Astrocyte of the spinal cord (primary cell): ENCODE data around the gene PRSS38.

Source experiments
- DNase-seq: peaks from one replicate; pipeline ENCODE4 v3.0.0; 2011; ENCODE audit warnings: low read depth, low spot score
- H3K4me3 ChIP-seq: 2 replicates; pipeline ENCODE4 v1.5.1; 2011; ENCODE audit warnings: low read depth, mild to moderate bottlenecking, low read length, moderate library complexity
- in situ Hi-C: cut with HindIII; loops from 2 replicates; pipeline ENCODE4 v1.10.0; 2017; ENCODE audit warnings: low sequenced_read_pairs
- TF ChIP-seq, protein P1 (sequence below): IDR thresholded peaks from 2 replicates; pipeline ENCODE4 v1.5.1; 2012; ENCODE audit warnings: low read depth, mild to moderate bottlenecking, low read length, inconsistent platforms

Gene PRSS38

GRCh38 chr1:227886993-227887696 lies 71.7 kb downstream of the PRSS38 start:
- DNase-seq: peak; percentile 53
- H3K4me3 ChIP-seq: peak overlapping the region; percentile 20
- TF ChIP-seq, protein P1, sequence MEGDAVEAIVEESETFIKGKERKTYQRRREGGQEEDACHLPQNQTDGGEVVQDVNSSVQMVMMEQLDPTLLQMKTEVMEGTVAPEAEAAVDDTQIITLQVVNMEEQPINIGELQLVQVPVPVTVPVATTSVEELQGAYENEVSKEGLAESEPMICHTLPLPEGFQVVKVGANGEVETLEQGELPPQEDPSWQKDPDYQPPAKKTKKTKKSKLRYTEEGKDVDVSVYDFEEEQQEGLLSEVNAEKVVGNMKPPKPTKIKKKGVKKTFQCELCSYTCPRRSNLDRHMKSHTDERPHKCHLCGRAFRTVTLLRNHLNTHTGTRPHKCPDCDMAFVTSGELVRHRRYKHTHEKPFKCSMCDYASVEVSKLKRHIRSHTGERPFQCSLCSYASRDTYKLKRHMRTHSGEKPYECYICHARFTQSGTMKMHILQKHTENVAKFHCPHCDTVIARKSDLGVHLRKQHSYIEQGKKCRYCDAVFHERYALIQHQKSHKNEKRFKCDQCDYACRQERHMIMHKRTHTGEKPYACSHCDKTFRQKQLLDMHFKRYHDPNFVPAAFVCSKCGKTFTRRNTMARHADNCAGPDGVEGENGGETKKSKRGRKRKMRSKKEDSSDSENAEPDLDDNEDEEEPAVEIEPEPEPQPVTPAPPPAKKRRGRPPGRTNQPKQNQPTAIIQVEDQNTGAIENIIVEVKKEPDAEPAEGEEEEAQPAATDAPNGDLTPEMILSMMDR: no peak
- in situ Hi-C loops: no loop called here

DNA sequence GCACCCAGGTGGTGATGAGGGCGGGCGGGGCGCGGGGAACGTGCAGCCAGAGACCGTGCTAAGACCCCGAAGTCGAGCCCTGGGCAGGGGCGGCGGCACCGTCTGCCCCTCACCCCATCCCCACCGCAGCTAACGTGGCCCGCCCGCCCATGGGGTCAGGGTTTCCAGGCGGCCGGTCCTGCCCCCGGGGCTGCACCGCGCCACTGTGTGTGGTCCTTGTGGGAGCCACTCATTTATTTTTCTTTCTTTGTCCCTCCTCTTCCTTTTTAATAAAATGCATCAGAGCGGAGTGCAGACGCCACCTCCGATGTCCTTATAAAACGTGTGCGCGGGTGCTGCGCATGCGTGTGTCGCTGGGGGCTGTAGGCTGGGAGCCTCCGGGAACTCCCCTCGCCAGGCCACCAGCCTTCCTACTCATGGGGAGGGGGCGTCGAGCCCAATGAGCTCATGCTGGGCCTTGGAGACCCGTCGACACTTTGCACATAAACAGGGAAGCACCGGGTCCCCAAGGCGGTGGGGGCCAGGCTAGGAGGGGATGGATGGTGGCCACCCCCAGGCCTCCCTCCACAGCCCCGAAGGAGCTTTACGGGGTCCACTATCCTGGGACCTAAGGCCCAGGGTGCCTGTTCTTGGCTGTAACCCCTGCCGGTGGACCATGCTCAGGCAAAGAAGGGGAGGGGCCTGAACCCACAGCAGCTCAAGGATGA lies 72.4 kb downstream of the PRSS38 start:
- TF ChIP-seq, protein P1: no peak
- DNase-seq: peak; percentile 21
- H3K4me3 ChIP-seq: peak overlapping the region; percentile 20
- in situ Hi-C loops: no loop called here

- H3K4me3 ChIP-seq: no peak overlapping the region
- in situ Hi-C loops: no loop called here
- DNase-seq: no peak
- TF ChIP-seq, protein P1: no peak
Observed at GRCh38 chr1:227888404-227889046, 73.0 kb downstream of the PRSS38 start.

DNA sequence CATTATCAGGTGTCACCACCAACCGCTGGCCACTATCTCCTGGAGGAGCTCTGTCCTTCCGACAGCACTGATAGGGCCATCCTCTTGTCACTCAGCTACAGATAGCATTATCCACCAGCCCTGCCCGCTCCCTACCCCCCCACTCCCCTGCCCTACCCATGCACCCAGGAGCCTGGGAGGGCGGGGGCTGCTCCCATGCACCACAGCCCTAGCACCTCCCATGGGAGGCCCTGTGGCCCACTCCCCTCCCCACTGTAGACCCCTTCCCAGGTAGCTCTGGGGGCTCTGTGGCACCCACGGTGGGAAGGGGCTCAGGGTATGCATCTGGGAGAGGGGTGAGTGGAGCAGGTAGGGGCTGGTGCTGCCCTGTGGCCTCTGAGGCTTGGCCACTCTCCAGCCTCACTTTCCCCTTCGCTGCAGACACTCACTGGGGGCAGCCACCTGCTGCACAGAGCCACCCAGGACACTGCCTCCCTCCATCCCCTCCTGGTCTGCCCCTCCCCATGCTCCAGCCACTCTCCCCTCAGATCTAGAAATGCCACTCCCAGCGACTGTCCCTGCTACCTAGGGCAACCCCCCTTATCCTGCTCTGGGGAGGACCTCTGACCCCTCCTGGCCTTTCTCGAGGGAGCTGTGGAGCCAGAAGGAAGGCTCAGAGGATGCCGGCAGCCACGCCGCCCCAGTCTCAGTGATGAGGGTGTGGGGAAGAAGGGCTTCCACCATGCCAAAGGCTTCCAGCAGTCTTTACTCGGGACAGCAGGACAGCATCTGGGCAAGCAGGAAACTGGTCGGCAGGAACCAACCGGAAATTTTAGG lies 73.8 kb downstream of the PRSS38 start:
- in situ Hi-C loops: no loop called here
- TF ChIP-seq, protein P1: no peak
- no peak for DNase-seq
- H3K4me3 ChIP-seq: no peak overlapping the region

GRCh38 chr1:227889863-227890405 lies 74.5 kb downstream of the PRSS38 start:
- in situ Hi-C loops: no loop called here
- TF ChIP-seq, protein P1: no peak
- no peak for DNase-seq
- H3K4me3 ChIP-seq: no peak overlapping the region
